ENCODE results near the gene SLC13A3. TPM values are rescaled to one million over a fixed set of nuclear protein-coding genes. Genes with fewer than 3 reads are reported as not detected.

Gene SLC13A3
- total RNA-seq, 2 donors from 2014 or later: 0.21 TPM; not detected in 1

- no peaks in the 10 kb centered on the region for H3K36me3 Mint-ChIP-seq (ENCODE audit: insufficient read depth in 2 of 2)
- H3K4me3 Mint-ChIP-seq: no peak overlapping the region
- ATAC-seq (replicated peaks in 1 of 2) (no peak), DNase-seq (no peak)
- peaks cover 0 to 1% of the 10 kb centered on the region in 2 donors for H3K9me3 Mint-ChIP-seq
- peak overlapping the region; percentile 17 for H3K27ac Mint-ChIP-seq
- no peaks in the 10 kb centered on the region for H3K4me1 Mint-ChIP-seq (ENCODE audit: low read depth)
- H3K27me3 Mint-ChIP-seq (ENCODE audit: low read depth): no peaks in the 10 kb centered on the region
Measured at GRCh38 chr20:46660487-46660886, 9.2 kb upstream of the SLC13A3 start.

- peaks cover 0 to 1% of the 10 kb centered on the region in 2 donors for H3K9me3 Mint-ChIP-seq
- H3K27me3 Mint-ChIP-seq (ENCODE audit: low read depth): peaks cover 10% of the 10 kb centered on the region
- H3K36me3 Mint-ChIP-seq (ENCODE audit: insufficient read depth in 2 of 2): no peaks in the 10 kb centered on the region
- H3K4me1 Mint-ChIP-seq (ENCODE audit: low read depth): no peaks in the 10 kb centered on the region
- DNase-seq (no peak), ATAC-seq (replicated peaks in 1 of 2) (no peak)
- H3K4me3 Mint-ChIP-seq: no peak overlapping the region
- no peak overlapping the region for H3K27ac Mint-ChIP-seq
Measured at GRCh38 chr20:46657618-46658017, 6.4 kb upstream of the SLC13A3 start.

GRCh38 chr20:46657137-46657536 lies 5.9 kb upstream of the SLC13A3 start:
- ATAC-seq (replicated peaks in 1 of 2): no peak
- no peak overlapping the region for H3K27ac Mint-ChIP-seq
- no peak for DNase-seq
- no peak overlapping the region for H3K4me3 Mint-ChIP-seq
- H3K36me3 Mint-ChIP-seq (ENCODE audit: insufficient read depth in 2 of 2): no peaks in the 10 kb centered on the region
- peaks cover 0 to 1% of the 10 kb centered on the region in 2 donors for H3K9me3 Mint-ChIP-seq
- peaks cover 11% of the 10 kb centered on the region for H3K27me3 Mint-ChIP-seq (ENCODE audit: low read depth)
- H3K4me1 Mint-ChIP-seq (ENCODE audit: low read depth): no peaks in the 10 kb centered on the region

GRCh38 chr20:46652699-46653098 lies 1.4 kb upstream of the SLC13A3 start:
- H3K4me3 Mint-ChIP-seq: no peak overlapping the region
- peaks cover 40% of the 10 kb centered on the region for H3K27me3 Mint-ChIP-seq (ENCODE audit: low read depth)
- H3K36me3 Mint-ChIP-seq (ENCODE audit: insufficient read depth in 2 of 2): peaks cover 2 to 3% of the 10 kb centered on the region in 2 donors
- DNase-seq (no peak), ATAC-seq (replicated peaks in 1 of 2) (no peak)
- no peaks in the 10 kb centered on the region for H3K9me3 Mint-ChIP-seq
- no peak overlapping the region for H3K27ac Mint-ChIP-seq
- peaks cover 6% of the 10 kb centered on the region for H3K4me1 Mint-ChIP-seq (ENCODE audit: low read depth)

GRCh38 chr20:46650575-46651090 lies 626 bp downstream of the SLC13A3 start:
- H3K27ac Mint-ChIP-seq: no peak overlapping the region
- peak overlapping the region in 1 of 2 donors; percentile 46 for H3K4me3 Mint-ChIP-seq
- H3K9me3 Mint-ChIP-seq: no peaks in the 10 kb centered on the region
- H3K36me3 Mint-ChIP-seq (ENCODE audit: insufficient read depth in 2 of 2): peaks cover 2 to 3% of the 10 kb centered on the region in 2 donors
- peaks cover 6% of the 10 kb centered on the region for H3K4me1 Mint-ChIP-seq (ENCODE audit: low read depth)
- DNase-seq (no peak), ATAC-seq (replicated peaks in 1 of 2) (no peak)
- peaks cover 40% of the 10 kb centered on the region for H3K27me3 Mint-ChIP-seq (ENCODE audit: low read depth)

GRCh38 chr20:46649965-46650542 lies 1.2 kb downstream of the SLC13A3 start:
- DNase-seq: no peak
- H3K36me3 Mint-ChIP-seq (ENCODE audit: insufficient read depth in 2 of 2): peaks cover 2 to 3% of the 10 kb centered on the region in 2 donors
- ATAC-seq (replicated peaks in 1 of 2): no peak
- peaks cover 40% of the 10 kb centered on the region for H3K27me3 Mint-ChIP-seq (ENCODE audit: low read depth)
- no peak overlapping the region for H3K27ac Mint-ChIP-seq
- no peak overlapping the region for H3K4me3 Mint-ChIP-seq
- no peaks in the 10 kb centered on the region for H3K9me3 Mint-ChIP-seq
- H3K4me1 Mint-ChIP-seq (ENCODE audit: low read depth): peaks cover 6% of the 10 kb centered on the region

GRCh38 chr20:46649650-46649949 lies 1.7 kb downstream of the SLC13A3 start:
- Mint-ChIP-seq H3K36me3 (ENCODE audit: insufficient read depth in 2 of 2) (peaks cover 2 to 3% of the 10 kb centered on the region in 2 donors), H3K4me1 (ENCODE audit: low read depth) (peaks cover 6% of the 10 kb centered on the region), H3K27ac (no peak overlapping the region), H3K9me3 (no peaks in the 10 kb centered on the region), H3K4me3 (no peak overlapping the region), H3K27me3 (ENCODE audit: low read depth) (peaks cover 40% of the 10 kb centered on the region)
- DNase-seq: no peak
- no peak for ATAC-seq (replicated peaks in 1 of 2)

GRCh38 chr20:46648903-46649649 lies 2.2 kb downstream of the SLC13A3 start:
- H3K9me3 Mint-ChIP-seq: no peaks in the 10 kb centered on the region
- H3K36me3 Mint-ChIP-seq (ENCODE audit: insufficient read depth in 2 of 2): peaks cover 2 to 3% of the 10 kb centered on the region in 2 donors
- DNase-seq (no peak), ATAC-seq (replicated peaks in 1 of 2) (no peak)
- H3K27me3 Mint-ChIP-seq (ENCODE audit: low read depth): peaks cover 40% of the 10 kb centered on the region
- peaks cover 6% of the 10 kb centered on the region for H3K4me1 Mint-ChIP-seq (ENCODE audit: low read depth)
- no peak overlapping the region for H3K27ac Mint-ChIP-seq
- no peak overlapping the region for H3K4me3 Mint-ChIP-seq

GRCh38 chr20:46647469-46647868 lies 3.8 kb downstream of the SLC13A3 start:
- H3K27ac Mint-ChIP-seq: no peak overlapping the region
- no peaks in the 10 kb centered on the region for H3K9me3 Mint-ChIP-seq
- DNase-seq (no peak), ATAC-seq (replicated peaks in 1 of 2) (no peak)
- peaks cover 6% of the 10 kb centered on the region for H3K4me1 Mint-ChIP-seq (ENCODE audit: low read depth)
- peaks cover 30% of the 10 kb centered on the region for H3K27me3 Mint-ChIP-seq (ENCODE audit: low read depth)
- peaks cover 2 to 3% of the 10 kb centered on the region in 2 donors for H3K36me3 Mint-ChIP-seq (ENCODE audit: insufficient read depth in 2 of 2)
- no peak overlapping the region for H3K4me3 Mint-ChIP-seq

GRCh38 chr20:46646659-46647380 lies 4.4 kb downstream of the SLC13A3 start:
- no peak overlapping the region for H3K4me3 Mint-ChIP-seq
- ATAC-seq (replicated peaks in 1 of 2) (no peak), DNase-seq (no peak)
- no peaks in the 10 kb centered on the region for H3K9me3 Mint-ChIP-seq
- no peak overlapping the region for H3K27ac Mint-ChIP-seq
- H3K4me1 Mint-ChIP-seq (ENCODE audit: low read depth): peaks cover 6% of the 10 kb centered on the region
- H3K27me3 Mint-ChIP-seq (ENCODE audit: low read depth): peaks cover 26% of the 10 kb centered on the region
- peaks cover 2 to 3% of the 10 kb centered on the region in 2 donors for H3K36me3 Mint-ChIP-seq (ENCODE audit: insufficient read depth in 2 of 2)

- H3K9me3 Mint-ChIP-seq: no peaks in the 10 kb centered on the region
- DNase-seq: no peak
- peaks cover 6% of the 10 kb centered on the region for H3K4me1 Mint-ChIP-seq (ENCODE audit: low read depth)
- no peak overlapping the region for H3K27ac Mint-ChIP-seq
- H3K36me3 Mint-ChIP-seq (ENCODE audit: insufficient read depth in 2 of 2): peaks cover 2 to 3% of the 10 kb centered on the region in 2 donors
- H3K4me3 Mint-ChIP-seq: no peak overlapping the region
- peaks cover 21% of the 10 kb centered on the region for H3K27me3 Mint-ChIP-seq (ENCODE audit: low read depth)
- ATAC-seq (replicated peaks in 1 of 2): no peak
Measured at GRCh38 chr20:46646122-46646521, 5.1 kb downstream of the SLC13A3 start.

- Mint-ChIP-seq H3K9me3 (no peaks in the 10 kb centered on the region), H3K27me3 (ENCODE audit: low read depth) (peaks cover 7% of the 10 kb centered on the region), H3K36me3 (ENCODE audit: insufficient read depth in 2 of 2) (no peaks in the 10 kb centered on the region), H3K27ac (no peak overlapping the region), H3K4me1 (ENCODE audit: low read depth) (no peaks in the 10 kb centered on the region), H3K4me3 (no peak overlapping the region)
- ATAC-seq (replicated peaks in 1 of 2) (no peak), DNase-seq (no peak)
Measured at GRCh38 chr20:46644733-46645132, 6.5 kb downstream of the SLC13A3 start.

- Mint-ChIP-seq H3K36me3 (ENCODE audit: insufficient read depth in 2 of 2) (no peaks in the 10 kb centered on the region), H3K27ac (no peak overlapping the region), H3K9me3 (no peaks in the 10 kb centered on the region), H3K4me3 (no peak overlapping the region), H3K27me3 (ENCODE audit: low read depth) (peaks cover 1% of the 10 kb centered on the region), H3K4me1 (ENCODE audit: low read depth) (no peaks in the 10 kb centered on the region)
- ATAC-seq (replicated peaks in 1 of 2) (no peak), DNase-seq (no peak)
Measured at GRCh38 chr20:46644160-46644559, 7.1 kb downstream of the SLC13A3 start.
